ENCODE data around the gene VPS37C. TPM values are rescaled to one million over a fixed set of nuclear protein-coding genes. Genes with fewer than 3 reads are reported as not detected.

The VPS37C gene
- total RNA-seq, 1 donor from 2014 or later: 13.4 TPM

- peak; percentile 10 for ATAC-seq
Measured at GRCh38 chr11:61092280-61092766, 68.9 kb downstream of the VPS37C start.

GRCh38 chr11:61091373-61092279, 69.6 kb downstream of the VPS37C start:
- peak; percentile 8 for ATAC-seq

GRCh38 chr11:61090982-61091372, 70.2 kb downstream of the VPS37C start:
- no peak for ATAC-seq

GRCh38 chr11:61090521-61090920, 70.7 kb downstream of the VPS37C start:
- ATAC-seq: no peak

GRCh38 chr11:61089806-61090491, 71.3 kb downstream of the VPS37C start:
- no peak for ATAC-seq

GRCh38 chr11:61087426-61088119, 73.7 kb downstream of the VPS37C start:
- no peak for ATAC-seq

GRCh38 chr11:61083601-61084147, 77.6 kb downstream of the VPS37C start:
- no peak for ATAC-seq

- no peak for ATAC-seq
Measured at GRCh38 chr11:61082931-61083531, 78.2 kb downstream of the VPS37C start.

GRCh38 chr11:61082062-61082870, 79.0 kb downstream of the VPS37C start:
- no peak for ATAC-seq

- ATAC-seq: no peak
Measured at GRCh38 chr11:61080986-61081590, 80.1 kb downstream of the VPS37C start.

- ATAC-seq: no peak
Measured at GRCh38 chr11:61080526-61080925, 80.7 kb downstream of the VPS37C start.

Other genes starting within 250 kb of the VPS37C start
- 80.4 TPM for gene TMEM109, start 247.3 kb downstream of the VPS37C start, total RNA-seq
- 27.0 TPM for gene TMEM132A, start 237.0 kb downstream of the VPS37C start, total RNA-seq
- 3.9 TPM for gene SLC15A3, start 209.2 kb downstream of the VPS37C start, total RNA-seq
- 0.80 TPM for gene CD6, start 189.7 kb downstream of the VPS37C start, total RNA-seq
- 0.48 TPM for gene CD5, start 58.9 kb downstream of the VPS37C start, total RNA-seq
- gene PGA3, start 42.1 kb upstream of the VPS37C start, total RNA-seq: not detected
- not detected for gene PGA4, start 60.9 kb upstream of the VPS37C start, total RNA-seq
- gene PGA5, start 79.7 kb upstream of the VPS37C start, total RNA-seq: not detected
- 0.52 TPM for gene VWCE, start 133.9 kb upstream of the VPS37C start, total RNA-seq
- 130 TPM for gene DDB1, start 171.7 kb upstream of the VPS37C start, total RNA-seq
- 46.0 TPM for gene TKFC, start 171.8 kb upstream of the VPS37C start, total RNA-seq
- gene CYB561A3, start 200.5 kb upstream of the VPS37C start, total RNA-seq: 27.7 TPM
- 23.1 TPM for gene TMEM138, start 200.9 kb upstream of the VPS37C start, total RNA-seq
- gene TMEM216, start 231.2 kb upstream of the VPS37C start, total RNA-seq: 7.3 TPM

All from esophagus mucosa (tissue), 1 donor.